ENCODE results near the gene LMCD1. TPM values are rescaled to one million over a fixed set of nuclear protein-coding genes. Genes with fewer than 3 reads are reported as not detected.

The LMCD1 gene
- total and polyA plus RNA-seq, 2 experiments from 2014 or later = 22.9 to 27.7 TPM

DNA sequence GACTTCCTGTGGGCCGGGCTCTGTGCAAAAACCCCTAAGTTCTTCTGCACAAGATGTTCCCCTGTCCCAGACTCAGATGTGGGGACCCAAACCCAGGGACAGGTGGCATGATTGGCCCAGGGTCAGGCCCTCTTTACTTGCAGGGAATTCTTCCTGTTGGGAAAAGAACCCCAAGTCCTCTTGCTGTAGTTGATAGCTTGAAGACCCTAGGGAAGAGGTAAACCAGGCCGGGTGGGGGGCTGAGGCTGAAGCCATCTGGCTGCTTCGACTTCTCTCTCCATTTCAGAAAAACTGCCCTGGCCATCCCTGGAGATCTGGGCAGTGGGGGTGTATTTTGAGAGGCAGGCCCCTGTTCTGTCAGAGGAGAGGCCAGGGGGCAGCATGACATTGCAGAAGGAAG, 119.5 kb downstream of the LMCD1 start:
- H3K9me3 ChIP-seq (ENCODE audit: low read depth) = no peaks in the 10 kb centered on the region
- no peak for DNase-seq (ENCODE audit: low read depth in 1 of 2, low spot score in 1 of 2)
- no peak overlapping the region for H3K27ac ChIP-seq

DNA sequence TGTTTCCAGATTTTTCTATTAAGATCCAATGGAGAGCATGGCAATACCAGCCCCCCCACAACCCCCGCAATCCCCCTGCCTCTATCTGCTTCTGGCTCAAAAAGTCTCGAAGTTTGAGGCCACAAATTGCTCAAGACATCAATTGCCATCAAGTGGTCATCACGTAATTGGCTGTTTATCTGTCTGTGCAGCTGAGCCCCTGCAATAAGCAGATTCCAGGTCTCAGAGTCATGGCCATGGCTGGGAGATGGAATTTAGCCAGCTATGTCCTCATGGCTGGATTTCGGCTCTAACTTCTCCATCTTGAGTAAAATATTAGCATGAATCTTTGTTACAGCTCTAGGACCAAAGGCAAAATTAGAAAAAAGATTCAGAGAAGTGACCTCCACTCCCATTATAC, 120.2 kb downstream of the LMCD1 start:
- Histone ChIP-seq H3K4me3 (no peak overlapping the region), H3K27me3 (no peaks in the 10 kb centered on the region), H3K27ac (no peak overlapping the region), H3K9me3 (ENCODE audit: low read depth) (no peaks in the 10 kb centered on the region), H3K4me1 (ENCODE audit: low read depth) (no peaks in the 10 kb centered on the region), H3K36me3 (no peaks in the 10 kb centered on the region)
- DNase-seq (ENCODE audit: low read depth in 1 of 2, low spot score in 1 of 2) = peak in 1 of 2 donors; percentile 93
- TF ChIP-seq, protein P1, sequence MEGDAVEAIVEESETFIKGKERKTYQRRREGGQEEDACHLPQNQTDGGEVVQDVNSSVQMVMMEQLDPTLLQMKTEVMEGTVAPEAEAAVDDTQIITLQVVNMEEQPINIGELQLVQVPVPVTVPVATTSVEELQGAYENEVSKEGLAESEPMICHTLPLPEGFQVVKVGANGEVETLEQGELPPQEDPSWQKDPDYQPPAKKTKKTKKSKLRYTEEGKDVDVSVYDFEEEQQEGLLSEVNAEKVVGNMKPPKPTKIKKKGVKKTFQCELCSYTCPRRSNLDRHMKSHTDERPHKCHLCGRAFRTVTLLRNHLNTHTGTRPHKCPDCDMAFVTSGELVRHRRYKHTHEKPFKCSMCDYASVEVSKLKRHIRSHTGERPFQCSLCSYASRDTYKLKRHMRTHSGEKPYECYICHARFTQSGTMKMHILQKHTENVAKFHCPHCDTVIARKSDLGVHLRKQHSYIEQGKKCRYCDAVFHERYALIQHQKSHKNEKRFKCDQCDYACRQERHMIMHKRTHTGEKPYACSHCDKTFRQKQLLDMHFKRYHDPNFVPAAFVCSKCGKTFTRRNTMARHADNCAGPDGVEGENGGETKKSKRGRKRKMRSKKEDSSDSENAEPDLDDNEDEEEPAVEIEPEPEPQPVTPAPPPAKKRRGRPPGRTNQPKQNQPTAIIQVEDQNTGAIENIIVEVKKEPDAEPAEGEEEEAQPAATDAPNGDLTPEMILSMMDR (IDR thresholded peaks at IDR 0.05; ENCODE audit: low read depth, low read length) = no peak

More for the DNA sequence above, 119.5 kb downstream of the LMCD1 start:
- no peak overlapping the region for H3K4me3 ChIP-seq
- no peaks in the 10 kb centered on the region for H3K4me1 ChIP-seq (ENCODE audit: low read depth)
- TF ChIP-seq, protein P1 (IDR thresholded peaks at IDR 0.05; ENCODE audit: low read depth, low read length) = no peak
- H3K36me3 ChIP-seq = no peaks in the 10 kb centered on the region
- H3K27me3 ChIP-seq = no peaks in the 10 kb centered on the region

DNA sequence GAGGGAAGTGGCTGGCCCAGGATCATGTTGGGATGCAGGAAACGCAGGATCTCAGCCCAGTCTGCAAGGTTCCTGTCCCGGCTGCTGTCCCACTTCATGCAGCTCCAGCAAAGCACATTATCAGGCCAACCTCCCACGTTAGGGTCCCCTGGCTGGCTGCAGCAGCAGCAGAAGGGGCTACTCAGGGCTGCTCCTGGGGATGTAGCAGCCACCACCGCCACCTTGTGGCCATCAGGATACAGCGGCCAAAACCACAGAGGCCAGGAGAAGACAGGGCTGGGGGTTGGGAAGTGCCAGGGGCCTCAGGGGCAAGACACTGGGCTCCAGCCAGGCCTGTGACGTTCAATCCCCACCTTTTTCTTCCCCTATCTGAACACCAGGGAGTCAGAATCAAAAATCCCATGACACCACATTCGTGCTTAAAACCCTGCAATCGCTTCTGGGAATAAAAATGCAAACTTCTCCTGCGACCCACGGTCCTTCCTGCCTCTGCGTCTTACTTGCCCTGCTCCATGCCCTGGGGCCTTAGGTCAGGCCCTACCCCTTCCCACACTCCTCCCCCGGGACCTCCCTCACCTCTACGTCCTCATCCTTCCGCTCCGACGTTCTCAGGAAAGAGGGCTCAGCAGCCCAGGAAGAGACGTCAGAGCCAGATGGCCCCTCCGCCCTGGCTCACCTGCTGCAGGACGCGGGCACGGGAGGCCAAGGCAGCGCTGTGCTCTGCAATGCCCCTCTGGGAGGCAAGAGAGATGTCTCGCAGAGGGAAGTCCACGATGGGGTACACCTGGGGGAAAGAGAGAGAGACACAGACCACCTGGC, 121.5 kb downstream of the LMCD1 start:
- Histone ChIP-seq H3K36me3 (no peaks in the 10 kb centered on the region), H3K9me3 (ENCODE audit: low read depth) (no peaks in the 10 kb centered on the region), H3K27ac (no peak overlapping the region), H3K27me3 (no peaks in the 10 kb centered on the region), H3K4me3 (no peak overlapping the region), H3K4me1 (ENCODE audit: low read depth) (no peaks in the 10 kb centered on the region)
- peak; percentile 85 to 88 for DNase-seq (ENCODE audit: low read depth in 1 of 2, low spot score in 1 of 2)
- TF ChIP-seq, protein P1 (IDR thresholded peaks at IDR 0.05; ENCODE audit: low read depth, low read length) = peak; percentile 93

DNA sequence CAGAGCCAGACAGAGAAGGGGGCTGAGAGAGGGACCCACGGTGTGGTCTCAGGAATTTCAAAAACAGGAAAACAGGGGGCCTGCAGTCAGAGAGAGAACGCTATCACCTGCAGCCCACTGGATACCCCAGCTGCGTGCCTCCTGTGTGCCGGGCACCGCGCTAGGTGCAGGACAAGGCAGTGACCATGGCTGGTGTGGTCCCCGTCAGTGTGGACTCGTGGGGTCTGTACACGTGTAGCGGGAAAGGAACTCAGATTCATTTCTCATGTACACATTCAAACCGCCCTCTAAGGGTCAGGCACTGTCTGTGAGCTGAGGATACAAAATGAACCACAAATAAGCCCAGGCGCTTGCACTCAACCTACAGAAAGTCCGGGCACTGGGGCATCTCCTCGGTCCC, 122.1 kb downstream of the LMCD1 start:
- TF ChIP-seq, protein P1 (IDR thresholded peaks at IDR 0.05; ENCODE audit: low read depth, low read length) = no peak
- H3K9me3 ChIP-seq (ENCODE audit: low read depth) = no peaks in the 10 kb centered on the region
- no peak overlapping the region for H3K27ac ChIP-seq
- no peak overlapping the region for H3K4me3 ChIP-seq
- H3K4me1 ChIP-seq (ENCODE audit: low read depth) = no peaks in the 10 kb centered on the region
- DNase-seq (ENCODE audit: low read depth in 1 of 2, low spot score in 1 of 2) = no peak
- no peaks in the 10 kb centered on the region for H3K27me3 ChIP-seq
- no peaks in the 10 kb centered on the region for H3K36me3 ChIP-seq

Other genes with a start within 250 kb of the LMCD1 start
- gene SSUH2, start 143.0 kb downstream of the LMCD1 start, total RNA-seq = 0.33 and 0.53 TPM in 2 replicates
- gene SSUH2, start 143.0 kb downstream of the LMCD1 start, polyA plus RNA-seq = not detected in 2 replicates
- gene CAV3, start 232.0 kb downstream of the LMCD1 start, total RNA-seq = 0.09 and 0.67 TPM in 2 replicates
- gene CAV3, start 232.0 kb downstream of the LMCD1 start, polyA plus RNA-seq = 0.39 and 0.77 TPM in 2 replicates

All from cardiac muscle cell (in vitro differentiated cells and primary cell).